GM12878 (cell line): ENCODE results near the gene ZNF367. TPM values are rescaled to one million over a fixed set of nuclear protein-coding genes. Genes with fewer than 3 reads are reported as not detected.

ENCODE experiments used
- ATAC-seq: fragments of 200-7000 bp; cut with Tn5 transposase; 3 replicates; pipeline ENCODE4 v1.9.1; 2020; ENCODE audit warnings: mild to moderate bottlenecking, moderate library complexity
- BruUV-seq: library from RNA; stranded (reverse); fragments of 400-500 nt; replicated peaks from 2 replicates; lab custom pipeline; 2021; lab: Mats Ljungman, UMichigan
- CTCF ChIA-PET: fragments of 300-600 bp; sonication (Branson Sonifier 250); formaldehyde crosslinking; extraction: SDS; loops from one replicate; lab custom pipeline; 2021; ENCODE audit warnings: inconsistent platforms; lab: Yijun Ruan, JAX
- POLR2A ChIA-PET: fragments of 350-600 bp; formaldehyde crosslinking; extraction: SDS; loops from one replicate; lab custom pipeline; 2021; ENCODE audit warnings: inconsistent platforms; lab: Charles Lee
- RAD21 ChIA-PET: fragments of 300-600 bp; sonication (Branson Sonifier 250); formaldehyde crosslinking; loops from one replicate; lab custom pipeline; 2023; ENCODE audit warnings: antibody characterized with exemption; ENCODE audit not compliant: unreplicated experiment; lab: Charles Lee
- SMC1A ChIA-PET: fragments of 300-600 bp; sonication (Branson Sonifier 250); formaldehyde crosslinking; loops from one replicate; lab custom pipeline; 2023; ENCODE audit not compliant: unreplicated experiment, uncharacterized antibody; lab: Charles Lee
- DNase-seq: peaks from one replicate; pipeline ENCODE4 v3.0.0-alpha.2; 2011; ENCODE audit warnings: low read depth, low spot score
- FAIRE-seq: peaks from 3 replicates; lab custom pipeline; 2011; peaks lifted over from hg19 to GRCh38; lab: Jason Lieb, UNC
- H2AFZ ChIP-seq: 2 replicates; pipeline ENCODE4 v1.6.0; 2011; ENCODE audit warnings: low read depth, low read length, control low read depth; ENCODE audit not compliant: control insufficient read depth
- H3K27ac ChIP-seq: 2 replicates; pipeline ENCODE4 v1.5.1; 2011; ENCODE audit warnings: control low read depth; ENCODE audit not compliant: control insufficient read depth, insufficient read depth
- H3K27me3 ChIP-seq, 2 experiments: replicated peaks in 1 of 2; 2 replicates each; pipeline versions ENCODE4 v1.6.0 to v1.6.1; 2011; ENCODE audit warnings: low read length in 1 of 2; ENCODE audit not compliant: control insufficient read depth in 2 of 2, insufficient read depth in 2 of 2
- H3K36me3 ChIP-seq, 2 experiments: 2 replicates each; pipeline ENCODE4 v1.5.1; 2011; ENCODE audit warnings: low read length in 1 of 2; ENCODE audit not compliant: control insufficient read depth in 2 of 2, insufficient read depth in 2 of 2
- H3K4me1 ChIP-seq: 2 replicates; pipeline ENCODE4 v1.6.1; 2011; ENCODE audit warnings: mild to moderate bottlenecking, low read length, moderate library complexity, mixed read lengths; ENCODE audit not compliant: control insufficient read depth, insufficient read depth
- H3K4me2 ChIP-seq: 2 replicates; pipeline ENCODE4 v1.6.0; 2011; ENCODE audit warnings: control low read depth; ENCODE audit not compliant: control insufficient read depth, insufficient read depth
- H3K4me3 ChIP-seq: fragments of 200-600 bp; sonication (generic); 2 replicates; pipeline ENCODE4 v1.5.1; 2016
- H3K79me2 ChIP-seq: 2 replicates; pipeline ENCODE4 v1.6.0; 2011; ENCODE audit warnings: low read length; ENCODE audit not compliant: control insufficient read depth, insufficient read depth
- H3K9ac ChIP-seq: 2 replicates; pipeline ENCODE4 v1.8.0; 2011; ENCODE audit warnings: low read length, control low read depth, mixed read lengths; ENCODE audit not compliant: control insufficient read depth, insufficient read depth
- H3K9me3 ChIP-seq: replicated peaks from 3 replicates; pipeline ENCODE4 v1.5.1; 2011; ENCODE audit warnings: mild to moderate bottlenecking, low read length; ENCODE audit not compliant: control insufficient read depth, insufficient read depth
- H4K20me1 ChIP-seq: 2 replicates; pipeline ENCODE4 v1.6.0; 2011; ENCODE audit not compliant: control insufficient read depth, insufficient read depth
- IRF5 ChIP-seq: fragments of 450-650 bp; IDR thresholded peaks from 2 replicates; pipeline ENCODE4 v1.6.1; 2017; ENCODE audit warnings: borderline replicate concordance
- PAX8 ChIP-seq: fragments of 450-650 bp; IDR thresholded peaks from 2 replicates; pipeline ENCODE4 v1.6.1; 2017; ENCODE audit warnings: mild to moderate bottlenecking, moderate library complexity
- ZNF687 ChIP-seq: fragments of 450-650 bp; IDR thresholded peaks from 2 replicates; pipeline ENCODE4 v1.6.1; 2017; ENCODE audit warnings: mild to moderate bottlenecking, moderate library complexity
- WGBS: methylation state at CpG from one replicate; pipeline ENCODE4 v1.1.6; 2016; ENCODE audit warnings: low lambda C conversion rate; ENCODE audit not compliant: insufficient replicate concordance, insufficient coverage; ENCODE audit errors: missing lambda C conversion rate; 5-methylcytosine and 5-hydroxymethylcytosine counted together
- in situ Hi-C: fragments of 300-500 bp; cut with MboI; formaldehyde crosslinking; loops from 9 replicates; pipeline ENCODE4 v1.14.3; 2018; ENCODE audit warnings: mixed read lengths
- intact Hi-C: fragments of 100-400 bp; cut with micrococcal nuclease; formaldehyde crosslinking; loops from one replicate; pipeline ENCODE4 v1.14.2; 2022; ENCODE audit not compliant: unreplicated experiment
- polyA plus RNA-seq, 11 experiments: library from polyadenylated mRNA; depleted of rRNA in 4 of 11; unstranded in 6 of 11; stranded (reverse) in 5 of 11; fragments of >200 nt; fragmentation: Nextera tagmentation in 4 of 11; fragmentation: Illumina TruSeq in 1 of 11; extraction: Ambion mirVana in 4 of 11; extraction: Trizol in 1 of 11; gene quantifications; 1 replicate in 1 of 11; 2 replicates in 10 of 11; pipeline versions ENCODE4 v1.2.1 to v1.2.3, GENCODE V29; 2011 to 2016; ENCODE audit warnings: inconsistent platforms in 2 of 11, missing spikeins in 2 of 11, low read depth in 1 of 11
- total RNA-seq, 4 experiments: library from RNA; depleted of rRNA in 3 of 4; stranded (reverse); fragments of >200 nt in 3 of 4; fragmentation: Illumina TruSeq in 1 of 4; extraction: Trizol in 1 of 4; gene quantifications; 2 replicates each; pipeline versions ENCODE4 v1.2.1 to v1.2.3, GENCODE V29; 2013 to 2021

The ZNF367 gene
- total and polyA plus RNA-seq, 10 of the 15 experiments (the other 5 are each of a cell fraction or from before 2014, with no cell fraction given) = 2.9 to 16.3 (median 11.1) TPM

GRCh38 chr9:96338299-96338698 lies 79.9 kb downstream of the ZNF367 start:
- RAD21 ChIA-PET = no interaction called here
- POLR2A ChIA-PET = no interaction called here
- 62% methylated on average over 3 of the region's 3 CpGs for WGBS

More at GRCh38 chr9:96338299-96338698, 79.9 kb downstream of the ZNF367 start:
- FAIRE-seq (no peak), DNase-seq (no peak), ATAC-seq (no peak)
- H3K9me3 ChIP-seq = no peaks in the 10 kb centered on the region
- intact Hi-C loops (no loop called here), in situ Hi-C loops (no loop called here)
- H3K79me2 ChIP-seq = no peaks in the 10 kb centered on the region
- no peak overlapping the region for H3K9ac ChIP-seq
- H2AFZ ChIP-seq = no peak overlapping the region
- no peak overlapping the region for H3K27ac ChIP-seq
- H3K36me3 ChIP-seq = no peaks in the 10 kb centered on the region
- no TSS peak for BruUV-seq
- H3K4me1 ChIP-seq = no peaks in the 10 kb centered on the region
- no peak for TF ChIP-seq PAX8
- no peak for TF ChIP-seq ZNF687
- no peak for TF ChIP-seq IRF5
- no peaks in the 10 kb centered on the region for H3K27me3 ChIP-seq
- SMC1A ChIA-PET = interaction anchor here (0.6 to 1.6 kb wide), 2 partner anchors 10 to 78 kb away, joined by 3 to 9 read pairs; no protein-coding TSS in a partner anchor
- H3K4me2 ChIP-seq = no peak overlapping the region
- no peak overlapping the region for H3K4me3 ChIP-seq
- no peaks in the 10 kb centered on the region for H4K20me1 ChIP-seq
- CTCF ChIA-PET = interaction anchor here (1.4 kb wide), 1 partner anchor 21 kb away, joined by 3 read pairs; no protein-coding TSS in a partner anchor

Other genes starting within 250 kb of the ZNF367 start
- gene HSD17B3, start 116.2 kb downstream of the ZNF367 start, total RNA-seq (2014; rRNA removed) = not detected in 2 replicates
- gene HSD17B3, start 116.2 kb downstream of the ZNF367 start, total RNA-seq (2014; rRNA removed; fragmentation: Illumina TruSeq; extraction: Trizol) = not detected in 2 replicates
- not detected in 2 replicates for gene HSD17B3, start 116.2 kb downstream of the ZNF367 start, total RNA-seq (2021)
- not detected in 2 replicates for gene HSD17B3, start 116.2 kb downstream of the ZNF367 start, polyA plus RNA-seq (2011; rRNA removed)
- not detected in 2 replicates for gene HSD17B3, start 116.2 kb downstream of the ZNF367 start, polyA plus RNA-seq (2014; fragmentation: Illumina TruSeq; extraction: Trizol)
- gene HSD17B3, start 116.2 kb downstream of the ZNF367 start, polyA plus RNA-seq (2014; fragmentation: Nextera tagmentation; extraction: Ambion mirVana) = not detected
- gene HSD17B3, start 116.2 kb downstream of the ZNF367 start, polyA plus RNA-seq (2014; rRNA removed) = not detected in 2 replicates
- gene HSD17B3, start 116.2 kb downstream of the ZNF367 start, polyA plus RNA-seq (2016; fragmentation: Nextera tagmentation; extraction: Ambion mirVana) = not detected
- 3.6 and 4.4 TPM in 2 replicates for gene SLC35D2, start 34.7 kb downstream of the ZNF367 start, total RNA-seq (2014; rRNA removed)
- 5.2 and 5.5 TPM in 2 replicates for gene SLC35D2, start 34.7 kb downstream of the ZNF367 start, total RNA-seq (2014; rRNA removed; fragmentation: Illumina TruSeq; extraction: Trizol)
- gene SLC35D2, start 34.7 kb downstream of the ZNF367 start, total RNA-seq (2021) = 6.1 and 6.5 TPM in 2 replicates
- gene SLC35D2, start 34.7 kb downstream of the ZNF367 start, polyA plus RNA-seq (2011; rRNA removed) = 0.99 and 1.4 TPM in 2 replicates
- gene SLC35D2, start 34.7 kb downstream of the ZNF367 start, polyA plus RNA-seq (2014; fragmentation: Illumina TruSeq; extraction: Trizol) = 6.3 TPM in 2 replicates
- gene SLC35D2, start 34.7 kb downstream of the ZNF367 start, polyA plus RNA-seq (2014; fragmentation: Nextera tagmentation; extraction: Ambion mirVana) = 1 to 10 TPM; 1.3 to 3.3 TPM
- 2.8 and 6.0 TPM in 2 replicates for gene SLC35D2, start 34.7 kb downstream of the ZNF367 start, polyA plus RNA-seq (2014; rRNA removed)
- gene SLC35D2, start 34.7 kb downstream of the ZNF367 start, polyA plus RNA-seq (2016; fragmentation: Nextera tagmentation; extraction: Ambion mirVana) = 1 to 10 TPM in 1 of 2 experiments, under 1 TPM in 1; 0.64 to 3.2 TPM
- gene HABP4, start 31.8 kb upstream of the ZNF367 start, total RNA-seq (2014; rRNA removed) = 10.7 and 12.3 TPM in 2 replicates
- 13.1 and 13.6 TPM in 2 replicates for gene HABP4, start 31.8 kb upstream of the ZNF367 start, total RNA-seq (2014; rRNA removed; fragmentation: Illumina TruSeq; extraction: Trizol)
- gene HABP4, start 31.8 kb upstream of the ZNF367 start, total RNA-seq (2021) = 13.6 and 13.7 TPM in 2 replicates
- 6.8 and 9.2 TPM in 2 replicates for gene HABP4, start 31.8 kb upstream of the ZNF367 start, polyA plus RNA-seq (2011; rRNA removed)
- gene HABP4, start 31.8 kb upstream of the ZNF367 start, polyA plus RNA-seq (2014; fragmentation: Illumina TruSeq; extraction: Trizol) = 12.5 and 13.2 TPM in 2 replicates
- 1 to 10 TPM; 4.4 to 5.7 TPM for gene HABP4, start 31.8 kb upstream of the ZNF367 start, polyA plus RNA-seq (2014; fragmentation: Nextera tagmentation; extraction: Ambion mirVana)
- gene HABP4, start 31.8 kb upstream of the ZNF367 start, polyA plus RNA-seq (2014; rRNA removed) = 14.7 and 15.1 TPM in 2 replicates
- gene HABP4, start 31.8 kb upstream of the ZNF367 start, polyA plus RNA-seq (2016; fragmentation: Nextera tagmentation; extraction: Ambion mirVana) = 10 to 100 TPM in 1 of 2 experiments, 1 to 10 TPM in 1; 1.6 to 15.4 TPM
- 4.1 and 6.4 TPM in 2 replicates for gene CDC14B, start 201.5 kb upstream of the ZNF367 start, total RNA-seq (2014; rRNA removed)
- gene CDC14B, start 201.5 kb upstream of the ZNF367 start, total RNA-seq (2014; rRNA removed; fragmentation: Illumina TruSeq; extraction: Trizol) = 5.1 and 5.9 TPM in 2 replicates
- 6.8 TPM in 2 replicates for gene CDC14B, start 201.5 kb upstream of the ZNF367 start, total RNA-seq (2021)
- gene CDC14B, start 201.5 kb upstream of the ZNF367 start, polyA plus RNA-seq (2011; rRNA removed) = 6.0 TPM in 2 replicates
- 6.9 and 7.9 TPM in 2 replicates for gene CDC14B, start 201.5 kb upstream of the ZNF367 start, polyA plus RNA-seq (2014; fragmentation: Illumina TruSeq; extraction: Trizol)
- 1 to 10 TPM; 4.5 to 6.3 TPM for gene CDC14B, start 201.5 kb upstream of the ZNF367 start, polyA plus RNA-seq (2014; fragmentation: Nextera tagmentation; extraction: Ambion mirVana)
- gene CDC14B, start 201.5 kb upstream of the ZNF367 start, polyA plus RNA-seq (2014; rRNA removed) = 3.7 and 4.7 TPM in 2 replicates
- gene CDC14B, start 201.5 kb upstream of the ZNF367 start, polyA plus RNA-seq (2016; fragmentation: Nextera tagmentation; extraction: Ambion mirVana) = 10 to 100 TPM in 1 of 2 experiments, 1 to 10 TPM in 1; 7.5 to 11.7 TPM
- 14.1 and 14.6 TPM in 2 replicates for gene PRXL2C, start 236.9 kb upstream of the ZNF367 start, total RNA-seq (2014; rRNA removed)
- 12.9 and 13.2 TPM in 2 replicates for gene PRXL2C, start 236.9 kb upstream of the ZNF367 start, total RNA-seq (2014; rRNA removed; fragmentation: Illumina TruSeq; extraction: Trizol)
- gene PRXL2C, start 236.9 kb upstream of the ZNF367 start, total RNA-seq (2021) = 11.2 and 11.9 TPM in 2 replicates
- gene PRXL2C, start 236.9 kb upstream of the ZNF367 start, polyA plus RNA-seq (2011; rRNA removed) = 4.6 and 7.6 TPM in 2 replicates
- 7.3 and 7.8 TPM in 2 replicates for gene PRXL2C, start 236.9 kb upstream of the ZNF367 start, polyA plus RNA-seq (2014; fragmentation: Illumina TruSeq; extraction: Trizol)
- 1 to 10 TPM; 4.0 to 4.7 TPM for gene PRXL2C, start 236.9 kb upstream of the ZNF367 start, polyA plus RNA-seq (2014; fragmentation: Nextera tagmentation; extraction: Ambion mirVana)
- 7.4 and 7.6 TPM in 2 replicates for gene PRXL2C, start 236.9 kb upstream of the ZNF367 start, polyA plus RNA-seq (2014; rRNA removed)
- gene PRXL2C, start 236.9 kb upstream of the ZNF367 start, polyA plus RNA-seq (2016; fragmentation: Nextera tagmentation; extraction: Ambion mirVana) = 10 to 100 TPM in 1 of 2 experiments, 1 to 10 TPM in 1; 6.8 to 16.0 TPM